ENCODE results near the gene CD160.
"Not testable (repeated sequence)": the region's sequence is repeated elsewhere in the genome, so short reads cannot be mapped to it uniquely, and the experiment has no call there.

The CD160 gene, protein sequence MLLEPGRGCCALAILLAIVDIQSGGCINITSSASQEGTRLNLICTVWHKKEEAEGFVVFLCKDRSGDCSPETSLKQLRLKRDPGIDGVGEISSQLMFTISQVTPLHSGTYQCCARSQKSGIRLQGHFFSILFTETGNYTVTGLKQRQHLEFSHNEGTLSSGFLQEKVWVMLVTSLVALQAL

DNA sequence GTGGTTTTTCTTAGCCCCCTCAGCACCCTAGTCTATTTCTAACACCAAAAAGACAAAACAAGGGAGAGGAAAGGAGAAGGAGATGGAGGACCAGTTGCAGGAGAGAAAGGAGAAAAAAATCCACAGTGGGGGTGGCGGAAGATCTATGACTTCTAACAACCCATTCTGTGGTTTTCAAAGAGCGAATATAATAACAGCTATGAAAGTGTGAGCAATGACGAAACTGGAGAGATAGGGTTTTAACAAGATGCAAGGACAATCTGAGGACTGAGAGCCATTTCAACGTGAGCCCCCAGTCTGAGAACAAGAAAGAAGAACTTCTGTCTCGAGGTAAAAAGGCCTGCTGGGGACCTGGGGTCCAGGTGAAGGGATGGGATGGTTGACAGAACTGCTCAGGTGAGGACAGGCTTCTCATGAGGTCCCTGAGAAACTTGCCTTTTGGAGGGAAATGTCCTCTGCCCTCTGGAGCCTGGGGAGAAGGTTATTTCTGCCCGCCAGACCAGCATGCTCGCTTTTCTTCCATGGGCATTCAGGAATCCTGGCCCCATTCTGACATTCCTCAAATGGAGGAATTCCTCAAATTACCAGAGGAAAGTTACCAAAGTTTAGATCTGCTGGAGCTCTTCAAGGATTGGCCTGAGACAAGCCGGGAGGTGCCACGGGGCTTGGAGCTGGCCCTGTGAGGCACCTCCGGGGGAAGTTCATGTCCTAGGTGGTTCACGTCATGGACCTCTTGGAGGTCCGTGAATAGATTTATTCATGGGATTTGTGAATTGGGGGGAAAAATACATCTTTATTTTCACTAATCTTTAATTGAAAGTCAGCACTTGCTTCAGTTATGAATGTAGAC lies at the start of gene CD160:
Gene CD160, plus strand, starts transcription at position 270 of the 850 bp plus-strand sequence. CDS start 8,829 bp downstream, outside the sequence.
- no peak for DNase-seq

DNA sequence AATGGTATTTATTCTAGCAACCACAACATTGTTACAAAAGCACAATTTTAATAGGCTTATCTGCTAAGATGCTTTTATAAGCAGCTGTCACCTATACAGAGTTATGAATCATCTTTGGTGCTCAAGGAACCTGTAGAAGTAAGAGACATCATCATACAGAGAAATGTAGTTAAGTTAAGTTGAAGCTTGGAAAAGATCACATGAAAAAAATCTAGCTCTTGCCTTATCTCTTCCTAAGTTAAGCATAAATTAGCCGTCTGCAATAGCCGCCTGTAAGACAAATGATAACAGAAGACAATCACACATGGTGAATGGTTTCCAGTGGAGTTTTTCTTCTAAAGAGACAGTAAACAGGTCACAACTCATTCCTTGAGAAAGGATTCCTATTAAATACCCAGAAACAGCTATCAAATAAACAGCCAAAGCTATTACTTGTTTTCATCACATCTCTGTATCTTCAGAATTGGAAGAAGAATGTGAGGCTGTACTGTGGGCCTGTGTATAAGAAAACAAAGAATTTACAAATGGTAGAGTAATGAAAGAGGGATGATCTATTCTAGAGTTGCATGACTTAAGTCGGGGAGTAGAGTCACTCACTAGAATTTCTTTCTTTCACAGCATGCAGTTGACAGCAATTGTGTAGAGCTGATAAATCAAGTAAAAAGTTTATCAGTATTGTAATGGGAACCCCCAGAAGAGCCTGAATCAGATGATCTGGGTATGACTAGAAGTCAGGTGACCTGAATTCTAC lies 48.1 kb upstream of the CD160 start:
- not testable (repeated sequence) for DNase-seq

DNA sequence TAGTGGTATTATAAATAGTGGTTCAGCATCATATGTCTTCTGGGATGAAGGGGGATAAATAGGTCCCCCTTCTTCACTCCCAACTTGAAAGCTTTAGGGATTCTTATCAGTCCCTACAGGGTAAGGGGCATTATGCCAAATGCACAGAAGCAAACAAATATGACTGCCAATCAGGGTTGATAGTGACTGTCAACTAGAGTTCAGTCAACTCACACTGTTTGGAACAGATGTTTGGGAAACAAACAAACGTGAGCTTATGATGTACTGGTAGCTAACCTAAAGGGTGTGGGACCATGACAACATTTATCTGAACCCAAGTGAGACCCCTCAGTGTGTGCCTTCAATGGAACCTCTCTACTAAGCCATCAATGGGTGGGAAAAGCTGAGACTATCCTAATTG lies 46.1 kb upstream of the CD160 start:
- DNase-seq: not testable (repeated sequence)

DNA sequence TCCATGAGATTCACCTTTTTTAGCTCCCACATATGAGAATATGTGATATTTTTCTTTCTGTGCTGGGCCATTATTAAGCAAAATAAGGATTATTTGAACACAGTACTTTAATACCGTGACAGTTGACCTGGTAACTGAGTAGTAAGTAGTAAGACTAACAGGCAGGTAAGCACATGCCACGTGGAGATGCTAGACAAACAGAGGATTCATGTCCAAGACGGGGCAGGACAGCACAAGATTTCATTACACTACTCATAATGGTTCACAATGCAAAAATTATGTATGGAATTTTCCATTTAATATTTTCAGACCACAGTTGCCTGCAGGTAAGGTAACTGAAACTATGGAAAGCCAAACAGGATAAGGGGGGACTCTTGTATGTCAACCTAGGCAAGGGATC lies 34.4 kb upstream of the CD160 start:
- DNase-seq: not testable (repeated sequence)

DNA sequence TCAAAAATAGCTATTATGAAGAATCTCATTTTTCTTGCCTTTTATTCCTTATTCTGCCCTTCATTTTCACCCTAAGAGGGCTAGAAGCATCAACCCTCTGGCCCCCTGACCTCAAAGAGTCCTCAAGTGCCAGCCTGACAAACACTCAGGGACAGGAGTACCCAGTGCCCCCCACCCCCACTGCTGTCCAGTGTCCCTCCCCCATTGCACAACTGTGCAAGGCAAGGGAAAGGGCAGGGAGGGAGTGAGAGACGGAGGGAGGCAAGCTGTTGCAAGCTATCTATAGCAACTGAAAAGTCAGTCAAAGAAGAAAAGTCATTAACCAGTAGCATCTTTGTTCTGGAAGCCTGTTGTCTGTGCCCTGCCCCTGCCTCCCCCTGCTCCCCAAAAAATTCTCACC lies 33.2 kb upstream of the CD160 start:
- DNase-seq: not testable (repeated sequence)

DNA sequence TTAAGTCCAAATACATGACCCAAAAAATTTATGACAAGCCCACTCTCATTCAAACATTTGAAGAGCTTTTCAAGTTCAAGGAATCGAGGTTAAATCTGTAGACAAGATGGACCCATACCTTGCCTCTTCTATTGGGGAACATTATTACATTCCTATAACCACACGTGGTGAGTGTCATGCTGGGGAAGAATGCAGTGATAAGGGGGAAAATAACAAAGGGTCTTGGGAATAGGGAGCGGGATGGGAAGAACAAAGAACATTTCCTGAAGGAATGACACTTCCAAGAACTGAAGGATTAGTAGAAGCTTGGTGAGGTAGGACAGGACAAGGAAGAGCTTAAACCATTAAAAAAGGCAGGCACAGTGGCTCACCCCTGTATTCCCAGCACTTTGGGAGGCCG lies 31.0 kb upstream of the CD160 start:
- no peak for DNase-seq

DNA sequence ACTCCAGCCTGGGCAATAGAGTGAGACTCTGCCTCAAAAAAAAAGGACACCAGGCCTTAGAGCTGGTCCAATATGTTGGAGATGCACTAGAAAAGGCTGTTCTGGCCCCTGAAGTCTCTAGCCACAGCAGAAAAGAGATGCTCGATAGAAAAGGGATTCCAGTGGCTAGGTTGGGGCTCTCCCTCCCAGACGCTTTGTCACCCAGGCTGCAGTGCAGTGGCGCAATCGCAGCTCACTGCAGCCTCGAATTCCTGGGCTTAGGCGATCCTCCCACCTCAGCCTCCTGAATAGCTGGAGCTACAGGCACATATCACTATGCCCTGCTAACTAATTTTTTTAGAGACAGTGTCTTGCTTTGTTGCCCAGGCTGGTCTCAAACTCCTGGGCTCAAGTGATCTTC lies 30.4 kb upstream of the CD160 start:
- DNase-seq: no peak

DNA sequence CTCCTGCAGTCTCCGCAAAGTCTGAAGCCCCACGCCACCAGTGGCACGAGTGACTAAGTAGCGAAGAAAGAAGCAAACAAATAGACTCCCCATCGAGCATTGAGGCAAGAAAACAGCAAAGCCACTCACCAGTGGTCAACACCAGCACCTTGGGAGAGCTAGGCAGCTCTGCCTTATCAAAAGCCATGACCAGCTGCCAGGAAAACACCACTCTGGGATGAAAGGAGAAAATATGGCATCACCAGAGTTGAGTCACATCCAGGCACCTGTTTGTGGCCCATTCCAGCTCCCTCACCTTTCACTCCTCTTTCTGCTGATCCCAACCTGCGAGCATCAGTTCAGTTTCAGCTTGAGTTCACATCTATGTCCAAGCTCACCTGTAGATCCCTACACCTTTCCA lies 29.4 kb upstream of the CD160 start:
- DNase-seq: no peak

DNA sequence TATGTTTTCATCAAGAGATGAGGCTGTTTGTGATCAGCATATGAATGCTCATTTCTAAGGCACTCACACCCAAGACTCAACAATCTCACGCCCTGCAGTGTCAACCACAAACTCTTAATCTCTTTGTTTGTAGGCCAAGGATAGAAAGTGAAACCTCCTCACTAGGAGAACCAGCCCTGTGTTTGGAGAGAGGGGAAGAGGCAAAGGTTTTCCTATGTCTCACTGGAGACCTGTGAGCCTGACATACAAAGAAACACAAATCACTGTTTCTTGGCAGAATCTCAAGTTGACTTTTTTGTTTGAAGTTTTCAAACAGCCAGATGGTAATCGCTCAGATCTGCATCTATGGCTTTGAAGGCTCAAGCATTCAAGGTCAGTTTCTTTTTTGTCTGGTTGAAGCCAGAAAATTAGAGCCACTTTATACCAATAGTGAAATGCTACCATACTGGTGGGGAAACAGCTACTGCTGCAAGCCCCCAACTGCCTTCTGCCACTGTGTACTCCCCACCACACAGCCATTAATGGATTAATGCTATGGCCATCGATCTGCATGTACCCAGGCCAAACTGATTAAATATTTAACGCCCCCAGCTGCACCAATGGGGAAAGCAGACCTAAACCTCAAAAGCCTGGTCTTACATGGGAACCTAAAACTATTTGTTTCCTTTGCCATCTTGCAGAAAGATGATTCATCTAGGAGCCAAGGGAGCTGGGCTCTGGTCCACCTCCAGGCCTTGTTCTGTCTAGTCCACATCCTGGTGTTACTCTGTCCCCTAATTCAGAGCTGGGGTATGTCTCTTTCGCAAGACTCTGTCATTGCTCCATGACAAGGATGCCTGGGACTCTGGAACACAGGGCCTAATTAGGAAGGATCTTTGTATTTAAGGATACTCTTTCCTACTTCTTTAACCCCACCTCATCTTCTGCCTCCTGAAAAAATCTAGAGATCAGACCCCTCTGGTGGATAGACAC lies 28.4 kb upstream of the CD160 start:
- DNase-seq: peak; percentile 82

DNA sequence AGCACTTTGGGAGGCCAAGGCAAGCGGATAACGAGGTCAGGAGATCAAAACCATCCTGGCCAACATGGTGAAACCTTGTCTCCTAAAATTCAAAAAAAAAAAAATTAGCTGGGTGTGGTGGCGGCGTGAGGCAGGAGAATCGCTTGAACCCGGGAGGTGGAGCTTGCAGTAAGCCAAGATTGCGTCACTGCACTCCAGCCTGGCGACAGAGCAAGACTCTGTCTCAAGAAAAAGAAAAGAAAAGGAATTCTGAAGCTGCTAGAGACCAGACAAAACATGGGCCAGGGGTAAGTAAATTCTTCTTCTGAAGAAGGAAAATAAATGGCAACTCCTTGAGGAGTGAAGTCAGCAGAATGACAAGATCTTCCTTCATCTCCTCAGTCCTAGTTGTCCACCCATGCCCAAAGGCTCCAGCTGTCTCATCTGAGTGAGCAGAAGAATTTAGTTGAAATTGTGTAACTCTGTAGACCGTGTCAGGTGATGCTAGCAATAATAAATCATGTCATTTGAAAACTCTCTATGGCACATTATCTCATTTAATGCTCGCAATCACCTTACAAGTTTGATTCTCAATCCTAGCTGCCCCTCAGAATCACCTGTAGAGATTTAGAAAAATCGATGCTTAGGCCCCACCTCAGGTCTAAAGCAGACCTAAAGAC lies 26.4 kb upstream of the CD160 start:
- no peak for DNase-seq

DNA sequence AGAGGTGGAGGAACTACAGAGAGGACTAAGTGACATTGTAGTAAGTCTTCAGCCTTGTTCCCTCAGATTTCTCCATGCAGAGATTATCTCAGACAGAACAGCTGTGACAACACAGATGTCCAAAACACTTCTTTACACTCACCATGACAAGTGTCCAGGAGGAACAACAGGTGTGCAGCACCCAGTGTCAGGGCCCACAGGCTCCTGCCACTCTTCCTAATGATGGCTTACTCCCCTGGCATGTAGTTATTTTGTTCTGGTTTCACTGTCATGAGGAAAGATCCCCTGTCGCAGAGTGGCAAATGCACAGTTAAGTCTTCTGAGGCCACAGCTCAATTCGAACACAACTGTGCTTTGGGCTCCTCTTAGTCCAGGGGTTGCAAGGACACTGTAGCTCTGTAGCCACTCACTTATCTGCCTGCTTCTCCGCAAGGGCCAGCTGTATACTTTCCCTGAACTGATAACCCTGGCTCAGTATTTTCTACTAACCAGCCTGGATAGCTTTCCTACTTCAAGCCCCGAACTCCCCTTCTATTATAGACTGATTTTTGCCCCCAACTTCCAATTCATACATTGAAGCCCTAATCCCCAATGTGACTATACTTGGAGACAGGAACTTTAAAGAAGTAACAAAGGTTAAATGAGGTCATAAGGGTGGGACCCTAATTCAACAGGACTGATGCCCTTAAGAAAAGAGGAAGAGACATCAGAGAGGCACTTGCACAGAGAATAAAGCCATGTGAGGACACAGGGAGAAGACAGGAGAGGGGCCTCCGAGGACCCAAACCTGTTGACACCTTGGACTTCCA lies 23.3 kb upstream of the CD160 start:
- DNase-seq: peak; percentile 58

DNA sequence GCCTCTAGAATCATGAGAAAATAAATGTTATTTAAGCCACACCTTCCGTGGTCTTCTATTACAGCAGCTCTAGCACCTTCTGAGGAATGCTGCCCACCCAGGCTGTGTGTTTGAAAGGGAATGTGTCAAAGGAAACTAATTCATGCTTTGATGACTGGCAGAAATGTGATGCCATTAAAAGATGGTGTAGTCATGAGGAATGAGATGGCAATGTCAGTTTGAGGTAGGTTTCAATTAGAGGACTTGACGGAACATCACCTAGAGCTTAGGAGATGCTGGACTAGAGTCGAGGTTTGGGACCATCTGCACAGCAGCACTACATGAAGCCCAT lies 22.7 kb upstream of the CD160 start:
- no peak for DNase-seq

DNA sequence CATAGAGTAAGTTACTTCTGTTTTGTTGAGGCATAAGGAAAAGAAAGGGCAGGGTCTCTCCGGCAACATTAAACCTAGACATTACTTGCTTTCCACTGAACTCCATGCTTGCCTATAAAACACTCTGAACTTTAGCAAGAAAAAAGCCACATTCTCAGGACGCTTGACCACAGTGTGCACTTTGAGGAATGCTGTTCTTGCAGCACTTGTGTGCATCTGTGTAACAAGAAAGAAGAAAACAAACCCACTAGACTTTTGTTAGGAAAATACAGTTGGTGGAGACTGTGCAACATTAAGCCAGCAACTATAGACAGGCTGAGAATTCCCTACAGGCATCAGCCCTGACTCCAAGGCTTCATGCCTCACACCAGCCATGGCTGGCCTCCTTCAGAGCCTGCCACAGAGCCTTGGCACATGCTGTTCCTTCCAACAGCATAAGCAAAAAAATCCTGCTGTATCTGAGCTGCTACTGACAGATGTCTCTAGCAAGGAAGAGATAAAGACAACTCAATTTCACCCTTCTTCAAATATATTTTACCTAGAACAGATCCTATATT lies 17.9 kb upstream of the CD160 start:
- no peak for DNase-seq

DNA sequence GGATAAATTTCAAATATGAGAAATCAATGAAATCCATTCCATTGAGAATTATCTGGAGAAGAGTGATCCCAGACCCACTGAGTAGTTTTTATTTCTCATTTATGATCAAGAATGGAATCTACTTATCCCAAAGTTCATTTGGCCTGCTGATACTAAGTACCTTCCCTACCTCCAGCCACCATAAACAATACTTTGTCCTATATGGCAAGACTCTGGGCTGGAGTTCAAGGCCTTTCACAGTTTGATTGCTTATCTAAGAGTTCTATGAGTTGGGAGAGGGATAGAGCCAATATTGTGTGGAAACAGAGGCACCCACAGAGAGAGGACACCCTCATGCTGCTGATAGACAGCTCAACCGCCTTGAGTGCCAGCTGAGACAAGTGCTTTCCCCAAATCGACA lies 17.2 kb upstream of the CD160 start:
- no peak for DNase-seq

DNA sequence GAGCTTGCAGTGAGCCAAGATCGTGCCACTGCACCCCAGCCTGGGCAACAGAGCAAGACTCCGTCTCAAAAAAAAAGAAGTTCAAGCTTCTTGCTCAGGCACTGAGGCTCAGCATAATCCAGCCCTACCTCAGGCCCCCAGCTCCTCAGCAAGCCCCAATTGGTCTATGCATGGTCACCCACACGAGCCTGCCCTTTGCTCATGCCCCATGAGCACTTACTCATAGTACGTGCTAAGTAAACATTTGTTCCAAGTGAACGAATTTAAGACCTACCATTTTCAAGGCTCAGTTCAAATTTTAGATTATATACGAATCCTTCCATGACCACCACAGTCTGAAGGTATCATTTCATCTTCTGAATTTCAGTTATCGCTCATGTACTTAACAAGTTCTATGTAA lies 16.5 kb upstream of the CD160 start:
- no peak for DNase-seq

DNA sequence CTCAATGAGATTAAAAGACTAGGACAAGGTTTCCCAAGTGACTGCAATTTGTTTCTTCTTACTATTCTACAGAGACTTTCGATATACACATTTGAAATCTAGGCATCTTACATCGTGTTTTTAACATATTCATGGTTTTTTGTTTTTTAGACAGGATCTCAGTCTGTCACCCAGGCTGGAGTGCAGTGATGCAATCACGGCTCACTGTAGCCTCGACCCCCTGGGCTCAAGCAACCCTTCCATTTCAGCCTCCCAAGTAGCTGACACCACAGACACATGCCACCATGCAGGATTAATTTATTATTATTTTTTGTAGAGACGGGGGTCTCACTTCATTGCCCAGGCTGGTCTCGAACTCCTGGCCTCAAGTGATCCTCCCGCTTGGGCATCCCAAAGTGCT lies 13.7 kb upstream of the CD160 start:
- DNase-seq: no peak

DNA sequence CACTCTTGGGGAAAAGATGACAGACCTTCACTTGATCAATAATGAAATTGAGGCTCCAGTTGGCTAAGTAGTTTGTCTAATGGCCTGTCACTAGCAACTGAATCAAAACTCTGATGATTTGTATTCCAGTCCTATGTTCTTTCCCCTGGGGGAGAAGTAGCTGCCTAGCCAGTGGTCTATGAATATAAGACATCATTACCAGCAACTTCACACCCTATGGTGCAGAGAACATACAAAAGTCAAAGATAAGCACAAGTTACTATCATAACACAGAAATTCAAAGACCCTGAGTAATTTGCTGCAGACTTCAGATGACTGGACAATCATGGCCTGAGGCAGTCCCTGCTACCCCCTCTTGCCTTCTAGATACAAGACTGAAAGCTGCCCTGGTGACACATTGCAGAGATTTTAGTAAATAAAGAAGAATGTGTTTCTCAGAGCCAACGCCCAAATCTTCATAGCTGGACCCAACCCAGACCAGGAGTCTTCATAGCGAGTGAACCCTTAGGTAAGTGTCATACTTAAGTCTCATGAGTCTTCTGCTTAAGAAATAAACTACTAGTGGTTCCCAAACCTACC lies 13.1 kb upstream of the CD160 start:
- no peak for DNase-seq

DNA sequence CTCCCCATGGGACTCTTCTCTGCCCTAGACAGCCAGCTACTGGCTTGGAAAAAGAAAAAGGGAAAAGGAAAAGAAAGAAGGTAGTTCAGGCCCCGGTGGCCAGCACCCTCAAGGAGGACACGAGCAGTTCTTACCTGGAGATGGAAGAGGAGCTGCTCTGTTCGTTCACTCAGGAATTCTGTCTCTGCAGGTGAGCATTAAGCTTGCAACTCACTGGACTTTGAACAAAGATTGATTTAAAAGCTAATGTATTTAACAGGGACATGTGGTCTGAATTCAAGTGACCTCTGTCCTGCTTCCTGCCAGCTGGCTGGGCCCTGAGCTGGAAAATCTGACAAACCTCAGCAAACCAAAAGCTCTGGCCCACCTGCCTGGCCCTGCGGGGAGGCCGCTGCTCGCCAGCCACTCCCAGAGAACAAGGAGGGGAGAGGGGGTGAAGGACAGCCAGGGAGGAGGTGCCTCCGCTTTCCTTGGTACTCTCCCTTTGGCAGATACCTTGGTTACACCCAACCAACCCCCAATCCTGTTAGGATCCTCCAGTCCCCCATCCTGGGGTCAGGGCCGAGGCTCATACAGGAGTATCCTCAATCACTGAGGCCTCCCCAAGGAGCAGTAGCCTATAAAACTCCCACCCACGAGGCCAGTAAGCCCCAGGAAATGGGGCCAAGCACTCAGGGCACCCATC lies 12.0 kb upstream of the CD160 start, which contains the start of gene PDZK1:
Gene PDZK1, minus strand, starts transcription at position 186 of the 685 bp plus-strand sequence. CDS start 19,347 bp downstream, outside the sequence.
- DNase-seq: no peak

DNA sequence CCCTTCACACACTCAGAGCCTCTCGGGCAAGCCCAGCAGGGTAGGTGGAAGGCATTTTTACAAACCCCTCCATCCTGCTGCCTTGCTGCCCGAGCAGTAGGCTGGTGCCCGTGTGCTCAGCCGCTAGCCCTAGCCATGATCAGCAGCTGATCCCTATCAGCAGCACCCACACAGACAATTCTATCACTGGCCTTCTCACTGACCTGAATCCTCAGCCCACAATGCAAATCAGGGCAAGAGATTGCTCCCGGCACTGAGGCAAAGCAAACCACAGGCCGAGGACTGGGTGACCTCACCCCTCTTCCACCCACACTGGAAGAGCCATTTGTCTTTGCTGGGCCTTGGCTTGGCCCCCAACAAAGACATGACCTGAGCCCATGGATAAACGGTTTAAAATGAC lies 11.2 kb upstream of the CD160 start:
- peak; percentile 32 for DNase-seq

Data from hematopoietic multipotent progenitor cell treated with erythropoietin and hydrocortisone succinate and interleukin-3 and kit ligand, for 4 days (in vitro differentiated cells).